Mammary epithelial cell (primary cell): ENCODE results near the gene ATP2B2.

Experiments
- CTCF ChIP-seq, 2 donors: IDR thresholded peaks in 1 of 2; conservative IDR thresholded peaks in 1 of 2; 2 replicates each; pipeline ENCODE4 v1.5.1; 2011 to 2012; ENCODE audit warnings: inconsistent platforms in 2 of 2, low read length in 2 of 2, mild to moderate bottlenecking in 2 of 2, control low read depth in 1 of 2, low read depth in 1 of 2; ENCODE audit not compliant: insufficient read depth in 1 of 2; ENCODE audit errors: extremely low read depth in 1 of 2
- EZH2 ChIP-seq: IDR thresholded peaks from 2 replicates; pipeline ENCODE4 v1.6.1; 2012; ENCODE audit warnings: low read length, inconsistent platforms, borderline replicate concordance

- no peak for TF ChIP-seq CTCF (conservative IDR thresholded peaks at IDR 0.05 in 1 of 2, IDR thresholded peaks at IDR 0.05 in 1 of 2; ENCODE audit: extremely low read depth in 1 of 2, insufficient read depth in 1 of 2, low read depth in 1 of 2, low read length in 2 of 2)
- no peak for TF ChIP-seq EZH2
Measured at GRCh38 chr3:10320320-10320677, 185.1 kb downstream of the ATP2B2 start.
